SK-N-SH (cell line): ENCODE measurements around the gene CACUL1. TPM values are rescaled to one million over a fixed set of nuclear protein-coding genes. Genes with fewer than 3 reads are reported as not detected.
A peak's percentile ranks its signal among the peaks of the same experiment; 100 is the strongest.

Source experiments
- CTCF ChIA-PET: fragments of 300-600, 350-600 bp; formaldehyde crosslinking; extraction: SDS; loops from one replicate; lab custom pipeline; 2021; lab: Yijun Ruan, JAX
- POLR2A ChIA-PET: fragments of 350-600 bp; sonication (Branson Sonifier 250); formaldehyde crosslinking; extraction: SDS; loops from one replicate; lab custom pipeline; 2020; ENCODE audit warnings: antibody characterized with exemption, inconsistent platforms; lab: Yijun Ruan, JAX
- DNase-seq: peaks from one replicate; pipeline ENCODE4 v3.0.0; 2012
- H2AFZ ChIP-seq: fragments of 200-600 bp; sonication (generic); 2 replicates; pipeline ENCODE4 v1.8.1; 2016; ENCODE audit warnings: antibody characterized with exemption, mild to moderate bottlenecking, low read depth
- H3F3A ChIP-seq: fragments of 200-600 bp; sonication (generic); replicated peaks from 2 replicates; pipeline ENCODE3; 2016; ENCODE audit warnings: antibody characterized with exemption, mild to moderate bottlenecking; ENCODE audit not compliant: insufficient read depth
- H3K27ac ChIP-seq, 2 experiments: fragments of 200-500 bp in 1 of 2; fragments of 200-600 bp in 1 of 2; sonication (Bioruptor generic) in 1 of 2; sonication (generic), shearing (Covaris generic) in 1 of 2; 2 replicates each; pipeline versions ENCODE4 v1.5.1 to v1.6.1; 2014 to 2016; ENCODE audit warnings: low read depth in 2 of 2, inconsistent platforms in 1 of 2, low read length in 1 of 2, mild to moderate bottlenecking in 1 of 2, mixed read lengths in 1 of 2
- H3K27me3 ChIP-seq: fragments of 200-600 bp; sonication (generic), shearing (Covaris generic); 2 replicates; pipeline ENCODE4 v1.6.1; 2016; ENCODE audit warnings: mixed run types; ENCODE audit not compliant: insufficient read depth
- H3K36me3 ChIP-seq, 2 experiments: fragments of 200-500 bp in 1 of 2; fragments of 200-600 bp in 1 of 2; sonication (Bioruptor generic) in 1 of 2; sonication (generic) in 1 of 2; replicated peaks in 1 of 2; 2 replicates each; pipeline versions ENCODE3 to v1.5.1; 2014 to 2016; ENCODE audit warnings: low read length in 1 of 2, mild to moderate bottlenecking in 1 of 2; ENCODE audit not compliant: insufficient read depth in 2 of 2, control insufficient read depth in 1 of 2
- H3K4me1 ChIP-seq, 2 experiments: fragments of 200-500 bp in 1 of 2; fragments of 200-600 bp in 1 of 2; sonication (Bioruptor generic) in 1 of 2; sonication (generic), shearing (Covaris generic) in 1 of 2; 2 replicates each; pipeline versions ENCODE4 v1.5.1 to v1.6.1; 2014 to 2016; ENCODE audit warnings: low read depth in 1 of 2, low read length in 1 of 2, mixed run types in 1 of 2; ENCODE audit not compliant: insufficient read depth in 2 of 2, control insufficient read depth in 1 of 2
- H3K4me2 ChIP-seq: fragments of 200-600 bp; sonication (generic), shearing (Covaris generic); 2 replicates; pipeline ENCODE4 v1.6.1; 2017; ENCODE audit warnings: mixed run types
- H3K4me3 ChIP-seq, 2 experiments: fragments of 200-500 bp in 1 of 2; fragments of 200-600 bp in 1 of 2; sonication (Bioruptor generic) in 1 of 2; sonication (generic), shearing (Covaris generic) in 1 of 2; 2 replicates each; pipeline versions ENCODE4 v1.5.1 to v1.8.1; 2014 to 2016; ENCODE audit warnings: low read depth in 2 of 2, inconsistent platforms in 1 of 2, low read length in 1 of 2, mild to moderate bottlenecking in 1 of 2, mixed read lengths in 1 of 2, moderate library complexity in 1 of 2
- H3K79me2 ChIP-seq: fragments of 200-600 bp; sonication (generic); 2 replicates; pipeline ENCODE4 v1.8.1; 2017; ENCODE audit warnings: mild to moderate bottlenecking; ENCODE audit not compliant: insufficient read depth
- H3K9ac ChIP-seq: fragments of 200-600 bp; sonication (generic); 2 replicates; pipeline ENCODE4 v1.6.1; 2017; ENCODE audit warnings: mixed run types
- H3K9me2 ChIP-seq: fragments of 200-600 bp; sonication (generic); 2 replicates; pipeline ENCODE4 v1.6.1; 2017; ENCODE audit warnings: mixed run types
- H3K9me3 ChIP-seq: fragments of 200-600 bp; sonication (generic); 2 replicates; pipeline ENCODE4 v1.6.1; 2017; ENCODE audit warnings: mixed run types, mild to moderate bottlenecking, moderate library complexity
- H4K20me1 ChIP-seq: fragments of 200-600 bp; sonication (generic); 2 replicates; pipeline ENCODE4 v1.6.1; 2017; ENCODE audit warnings: mild to moderate bottlenecking, mixed run types; ENCODE audit not compliant: insufficient read depth
- EP300 ChIP-seq, 2 experiments: IDR thresholded peaks; 2 replicates each; pipeline versions ENCODE4 v1.4.0 to v1.6.1; 2012; ENCODE audit warnings: borderline replicate concordance in 1 of 2, low read depth in 1 of 2, low read length in 1 of 2
- GATA2 ChIP-seq: sonication (generic); formaldehyde crosslinking; IDR thresholded peaks from 2 replicates; pipeline ENCODE4 v1.5.0; 2020; ENCODE audit warnings: mild to moderate bottlenecking, missing genetic modification reagents
- IRF3 ChIP-seq: fragments of 150-350 bp; IDR thresholded peaks from 2 replicates; pipeline ENCODE4 v1.6.1; 2016; ENCODE audit warnings: mild to moderate bottlenecking, low read depth, low read length
- MXI1 ChIP-seq: IDR thresholded peaks from 2 replicates; pipeline ENCODE4 v1.6.1; 2012; ENCODE audit warnings: mild to moderate bottlenecking, low read depth, low read length, improper control_type of control experiment
- NFIC ChIP-seq: IDR thresholded peaks from 2 replicates; pipeline ENCODE4 v1.4.0; 2012; ENCODE audit warnings: borderline replicate concordance
- PBX3 ChIP-seq: IDR thresholded peaks from 2 replicates; pipeline ENCODE4; 2012
- POLR2AphosphoS5 ChIP-seq: IDR thresholded peaks from 2 replicates; pipeline ENCODE4 v1.6.1; 2012; ENCODE audit warnings: low read depth, low read length
- RCOR1 ChIP-seq: fragments of 150-350 bp; IDR thresholded peaks from 2 replicates; pipeline ENCODE4 v1.6.1; 2017; ENCODE audit warnings: antibody characterized with exemption, low read length
- REST ChIP-seq: IDR thresholded peaks from 2 replicates; pipeline ENCODE4 v1.6.1; 2012; ENCODE audit warnings: mild to moderate bottlenecking, low read depth, low read length, moderate library complexity
- SIN3A ChIP-seq: IDR thresholded peaks from 2 replicates; pipeline ENCODE4 v1.6.1; 2012; ENCODE audit warnings: low read depth, mild to moderate bottlenecking, low read length, moderate library complexity, borderline replicate concordance
- TEAD4 ChIP-seq: IDR thresholded peaks from 2 replicates; pipeline ENCODE4 v1.4.0; 2012; ENCODE audit warnings: mild to moderate bottlenecking, borderline replicate concordance; ENCODE audit not compliant: insufficient read depth
- YY1 ChIP-seq: IDR thresholded peaks from 2 replicates; pipeline ENCODE4 v1.4.0; 2012; ENCODE audit warnings: low read depth, mild to moderate bottlenecking
- ZBTB33 ChIP-seq: IDR thresholded peaks from 2 replicates; pipeline ENCODE4 v1.4.0; 2012; ENCODE audit warnings: low read depth, borderline replicate concordance
- WGBS: methylation state at CpG from one replicate; pipeline ENCODE4 v1.1.6; 2017; ENCODE audit warnings: low lambda C conversion rate; 5-methylcytosine and 5-hydroxymethylcytosine counted together
- polyA plus RNA-seq, 3 experiments: library from polyadenylated mRNA; depleted of rRNA; stranded (reverse); fragments of >200 nt; gene quantifications; 2 replicates each; pipeline ENCODE4 v1.2.3, GENCODE V29; 2012
- TF ChIP-seq, protein P1 (sequence below): IDR thresholded peaks from 2 replicates; pipeline ENCODE4 v1.4.0; 2012; ENCODE audit warnings: low read depth, borderline replicate concordance

CACUL1 gene
- polyA plus RNA-seq, 1 of the 3 experiments (the other 2 are of a cell fraction) = 2.6 TPM

DNA sequence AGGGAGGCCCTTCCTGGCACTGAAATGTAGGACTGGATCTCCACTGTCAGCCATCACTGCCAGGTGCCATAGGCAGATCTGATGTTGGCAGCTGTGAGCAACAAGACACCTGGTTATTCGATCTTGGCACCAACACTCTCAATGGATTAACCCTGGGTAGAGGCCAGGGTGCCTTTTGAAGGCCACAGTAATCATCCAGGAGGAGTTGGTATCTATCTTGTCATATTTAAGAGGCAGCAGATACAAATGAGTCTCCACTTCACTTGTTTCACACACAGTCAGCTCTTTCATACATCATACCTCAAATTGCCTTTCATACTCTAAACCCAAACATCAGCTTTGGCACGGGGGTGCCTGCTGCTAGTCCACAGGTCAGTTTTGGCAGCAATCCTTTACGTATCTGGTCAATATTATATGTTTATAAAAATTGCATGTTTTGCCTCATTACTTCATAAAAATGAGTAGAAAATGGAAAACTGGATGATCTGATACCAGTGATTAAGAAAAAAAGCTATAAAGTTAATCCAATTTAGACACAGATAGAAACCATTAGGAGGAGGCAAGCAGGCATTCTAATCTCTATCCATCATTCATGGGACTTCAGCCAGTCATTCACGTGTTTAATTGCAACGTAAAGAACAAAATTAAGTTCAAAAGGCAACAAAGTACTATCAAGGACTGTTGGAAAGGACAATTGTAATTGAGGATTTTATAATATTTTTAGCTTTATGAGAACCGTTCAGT lies 12.7 kb upstream of the CACUL1 start:
- Histone ChIP-seq H2AFZ (no peak overlapping the region), H3K9me3 (no peaks in the 10 kb centered on the region), H3K27me3 (no peaks in the 10 kb centered on the region), H3F3A (no peaks in the 10 kb centered on the region), H3K27ac (peak overlapping the region in 1 of 2 experiments; percentile 77; a peak in 2 of 4 replicates), H3K9me2 (no peaks in the 10 kb centered on the region), H3K36me3 (no peaks in the 10 kb centered on the region), H4K20me1 (no peaks in the 10 kb centered on the region), H3K4me2 (no peak overlapping the region), H3K4me3 (no peak overlapping the region), H3K79me2 (no peaks in the 10 kb centered on the region), H3K9ac (no peak overlapping the region), H3K4me1 (peaks cover 0 to 11% of the 10 kb centered on the region in 2 experiments; a peak in 2 of 4 replicates)
- TF ChIP-seq MXI1 (peak; percentile 65; the same call in 1 of the 2 replicates), GATA2 (CRISPR knock-in tag) (peak; percentile 87), NFIC (no peak), REST (no peak), TEAD4 (no peak), RCOR1 (peak; percentile 71), POLR2AphosphoS5 (no peak), EP300 (IDR thresholded peaks at IDR 0.05; ENCODE audit: borderline replicate concordance in 1 of 2, low read depth in 1 of 2, low read length in 1 of 2) (peak in 1 of 2 experiments; percentile 84; a peak in 2 of 4 replicates), PBX3 (no peak), SIN3A (no peak)
- 20% methylated on average over 5 of the region's 6 CpGs for WGBS
- peak; percentile 64 for DNase-seq
- POLR2A ChIA-PET = interaction anchor here (2.3 kb wide), 1 partner anchor 13 kb away, joined by 8 read pairs; the partner anchor contains the start of gene CACUL1
- CTCF ChIA-PET = interaction anchor here (0.9 to 1.4 kb wide), 7 partner anchors 9 to 198 kb away, joined by 3 to 5 read pairs (median 3); partner anchors contain the start of gene CACUL1

DNA sequence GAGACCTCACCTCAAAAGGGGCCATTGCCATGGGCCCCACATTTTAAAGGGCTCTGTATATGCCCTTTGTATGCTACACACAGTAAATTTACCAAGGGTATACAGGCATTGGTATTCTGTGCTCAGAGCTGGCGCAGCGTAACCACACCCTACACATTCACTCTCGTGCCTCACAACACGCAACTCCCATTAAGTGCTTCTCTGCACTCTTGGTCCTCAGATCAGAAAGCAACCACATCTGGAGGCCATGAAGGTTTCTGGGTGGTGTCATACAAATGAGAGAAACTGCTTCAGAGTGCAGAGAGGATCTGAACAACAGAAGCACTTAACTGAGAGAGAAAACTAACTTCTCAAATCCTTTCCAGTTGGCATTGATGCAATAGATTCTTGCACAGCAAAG lies 9.4 kb upstream of the CACUL1 start:
- POLR2A ChIA-PET = no interaction called here
- Histone ChIP-seq H3K79me2 (no peaks in the 10 kb centered on the region), H3K9me3 (no peaks in the 10 kb centered on the region), H3K4me1 (peaks cover 0 to 11% of the 10 kb centered on the region in 2 experiments; a peak in 2 of 4 replicates), H3F3A (no peaks in the 10 kb centered on the region), H3K9me2 (no peaks in the 10 kb centered on the region), H2AFZ (no peak overlapping the region), H3K9ac (no peak overlapping the region), H4K20me1 (no peaks in the 10 kb centered on the region), H3K27ac (no peak overlapping the region), H3K36me3 (no peaks in the 10 kb centered on the region), H3K27me3 (no peaks in the 10 kb centered on the region), H3K4me2 (no peak overlapping the region), H3K4me3 (no peak overlapping the region)
- 75% methylated on average over 4 of the region's 4 CpGs for WGBS
- CTCF ChIA-PET = no interaction called here
- DNase-seq = no peak
- TF ChIP-seq TEAD4 (no peak), ZBTB33 (no peak), MXI1 (no peak), IRF3 (no peak), YY1 (no peak)
- TF ChIP-seq, protein P1, sequence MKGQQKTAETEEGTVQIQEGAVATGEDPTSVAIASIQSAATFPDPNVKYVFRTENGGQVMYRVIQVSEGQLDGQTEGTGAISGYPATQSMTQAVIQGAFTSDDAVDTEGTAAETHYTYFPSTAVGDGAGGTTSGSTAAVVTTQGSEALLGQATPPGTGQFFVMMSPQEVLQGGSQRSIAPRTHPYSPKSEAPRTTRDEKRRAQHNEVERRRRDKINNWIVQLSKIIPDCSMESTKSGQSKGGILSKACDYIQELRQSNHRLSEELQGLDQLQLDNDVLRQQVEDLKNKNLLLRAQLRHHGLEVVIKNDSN = no peak
